Activated CD8-positive, alpha-beta memory T cell treated with anti-CD3 and anti-CD28 coated beads, Interleukin-2, amount 50 U/mL, for 1 hour (primary cell): ENCODE data around the gene SRD5A3.
"Not testable (repeated sequence)": the region's sequence is repeated elsewhere in the genome, so short reads cannot be mapped to it uniquely, and the experiment has no call there.

Source experiments
- DNase-seq: peaks from one replicate; pipeline ENCODE4 v3.0.0-alpha.2; 2020; ENCODE audit errors: extremely low read depth

The SRD5A3 gene

GRCh38 chr4:55346851-55347255 is 811 bp downstream of the SRD5A3 start:
- no peak for DNase-seq

- no peak for DNase-seq
Measured at GRCh38 chr4:55347610-55348228, 1.7 kb downstream of the SRD5A3 start.

GRCh38 chr4:55348466-55348865 is 2.4 kb downstream of the SRD5A3 start:
- no peak for DNase-seq

GRCh38 chr4:55350870-55351269 is 4.8 kb downstream of the SRD5A3 start:
- DNase-seq: not testable (repeated sequence)

- no peak for DNase-seq
Measured at GRCh38 chr4:55351824-55352223, 5.8 kb downstream of the SRD5A3 start.

GRCh38 chr4:55352726-55353125 is 6.7 kb downstream of the SRD5A3 start:
- DNase-seq: no peak

GRCh38 chr4:55353228-55353747 is 7.2 kb downstream of the SRD5A3 start:
- DNase-seq: not testable (repeated sequence)

GRCh38 chr4:55354648-55355047 is 8.6 kb downstream of the SRD5A3 start:
- DNase-seq: no peak

GRCh38 chr4:55355555-55355954 is 9.5 kb downstream of the SRD5A3 start:
- DNase-seq: no peak

- no peak for DNase-seq
Measured at GRCh38 chr4:55356991-55357461, 11.0 kb downstream of the SRD5A3 start.

- DNase-seq: no peak
Measured at GRCh38 chr4:55358246-55358645, 12.2 kb downstream of the SRD5A3 start.

- no peak for DNase-seq
Measured at GRCh38 chr4:55358668-55359067, 12.6 kb downstream of the SRD5A3 start.

- DNase-seq: no peak
Measured at GRCh38 chr4:55359397-55359916, 13.4 kb downstream of the SRD5A3 start.

- not testable (repeated sequence) for DNase-seq
Measured at GRCh38 chr4:55362938-55363337, 16.9 kb downstream of the SRD5A3 start.

- DNase-seq: no peak
Measured at GRCh38 chr4:55363691-55364351, 17.8 kb downstream of the SRD5A3 start.

- no peak for DNase-seq
Measured at GRCh38 chr4:55364691-55365344, 18.8 kb downstream of the SRD5A3 start.

GRCh38 chr4:55365345-55365728 is 19.3 kb downstream of the SRD5A3 start:
- DNase-seq: no peak

GRCh38 chr4:55366621-55367020 is 20.6 kb downstream of the SRD5A3 start:
- no peak for DNase-seq

GRCh38 chr4:55367084-55367722 is 21.2 kb downstream of the SRD5A3 start:
- DNase-seq: no peak

- no peak for DNase-seq
Measured at GRCh38 chr4:55369968-55370367, 23.9 kb downstream of the SRD5A3 start.

- no peak for DNase-seq
Measured at GRCh38 chr4:55372259-55372658, 26.2 kb downstream of the SRD5A3 start.

- DNase-seq: no peak
Measured at GRCh38 chr4:55373461-55373860, 27.4 kb downstream of the SRD5A3 start.
